Panc1 (cell line): ENCODE data around the gene MYO1B. TPM values are rescaled to one million over a fixed set of nuclear protein-coding genes. Genes with fewer than 3 reads are reported as not detected.

Experiments used
- ATAC-seq: fragments of 200-7000 bp; cut with Tn5 transposase; 2 replicates; pipeline ENCODE4 v1.9.1; 2020; ENCODE audit warnings: mild to moderate bottlenecking, moderate library complexity
- BruUV-seq: library from RNA; stranded (reverse); fragments of 400-500 nt; replicated peaks from 2 replicates; lab custom pipeline; 2021; lab: Mats Ljungman, UMichigan
- CTCF ChIA-PET: fragments of 300-600 bp; sonication (Branson Sonifier 250); formaldehyde crosslinking; loops from one replicate; lab custom pipeline; 2022; ENCODE audit warnings: antibody characterized with exemption; lab: Charles Lee
- POLR2A ChIA-PET: fragments of 300-600 bp; sonication (Branson Sonifier 250); formaldehyde crosslinking; loops from one replicate; lab custom pipeline; 2022; ENCODE audit warnings: antibody characterized with exemption; lab: Charles Lee
- DNase-seq: peaks from one replicate; pipeline ENCODE4 v3.0.0-alpha.2; 2010; ENCODE audit warnings: low read depth, low spot score
- H3K27ac ChIP-seq: 2 replicates; pipeline ENCODE4 v1.5.1; 2011; ENCODE audit warnings: mild to moderate bottlenecking, low read length, inconsistent platforms
- H3K27me3 ChIP-seq: fragments of 200-500 bp; sonication (Bioruptor generic); 2 replicates; pipeline ENCODE4 v1.6.0; 2014; ENCODE audit warnings: low read length, inconsistent platforms; ENCODE audit not compliant: control insufficient read depth, insufficient read depth
- H3K36me3 ChIP-seq: fragments of 200-500 bp; sonication (Bioruptor generic); 2 replicates; pipeline ENCODE4 v1.5.1; 2014; ENCODE audit warnings: inconsistent platforms, mild to moderate bottlenecking, low read length, moderate library complexity; ENCODE audit not compliant: control insufficient read depth, insufficient read depth
- H3K4me1 ChIP-seq: 2 replicates; pipeline ENCODE4 v1.5.1; 2011; ENCODE audit warnings: inconsistent platforms, mild to moderate bottlenecking, low read length, moderate library complexity; ENCODE audit not compliant: control insufficient read depth, insufficient read depth
- H3K4me3 ChIP-seq, 2 experiments: 2 replicates each; pipeline ENCODE4 v1.5.1; 2011 to 2012; ENCODE audit warnings: low read depth in 2 of 2, low read length in 2 of 2, mild to moderate bottlenecking in 2 of 2, inconsistent platforms in 1 of 2, moderate library complexity in 1 of 2
- H3K9me3 ChIP-seq: fragments of 200-500 bp; sonication (Bioruptor generic); 2 replicates; pipeline ENCODE4 v1.5.1; 2014; ENCODE audit warnings: low read depth, mild to moderate bottlenecking, inconsistent platforms, low read length, moderate library complexity; ENCODE audit not compliant: control insufficient read depth, insufficient read depth
- POLR2AphosphoS5 ChIP-seq: IDR thresholded peaks from 2 replicates; pipeline ENCODE4 v1.6.1; 2012; ENCODE audit warnings: mild to moderate bottlenecking, low read depth, low read length, moderate library complexity
- REST ChIP-seq, 2 experiments: IDR thresholded peaks; 2 replicates each; pipeline ENCODE4 v1.6.1; 2011 to 2012; ENCODE audit warnings: low read depth in 2 of 2, control low read depth in 1 of 2, low read length in 1 of 2, mild to moderate bottlenecking in 1 of 2, moderate library complexity in 1 of 2; ENCODE audit not compliant: insufficient read depth in 1 of 2
- SIN3A ChIP-seq: IDR thresholded peaks from 2 replicates; pipeline ENCODE4 v1.6.1; 2012; ENCODE audit warnings: low read depth, mild to moderate bottlenecking, low read length, moderate library complexity, borderline replicate concordance; ENCODE audit not compliant: insufficient read depth
- TCF7L2 ChIP-seq: IDR thresholded peaks from 2 replicates; pipeline ENCODE4 v1.6.1; 2011; ENCODE audit warnings: mild to moderate bottlenecking, low read depth, low read length, inconsistent platforms
- in situ Hi-C: cut with HindIII; loops from 2 replicates; pipeline ENCODE4 v1.10.0; 2016; ENCODE audit warnings: low sequenced_read_pairs, low pct_unique_long_range_greater_than_20kb
- intact Hi-C: fragments of 100-400 bp; cut with micrococcal nuclease; formaldehyde crosslinking; loops from one replicate; pipeline ENCODE4 v1.10.0; 2022; ENCODE audit not compliant: unreplicated experiment
- total RNA-seq: library from RNA; stranded (reverse); gene quantifications from one replicate; pipeline ENCODE4 v1.2.1, GENCODE V29; 2021; ENCODE audit not compliant: unreplicated experiment
- TF ChIP-seq, protein P1 (sequence below): fragments of 450-650 bp; IDR thresholded peaks from 2 replicates; pipeline ENCODE4 v1.5.1; 2017; ENCODE audit warnings: mild to moderate bottlenecking

The MYO1B gene
- total RNA-seq, 1 experiment from 2014 or later: 51.5 TPM

DNA sequence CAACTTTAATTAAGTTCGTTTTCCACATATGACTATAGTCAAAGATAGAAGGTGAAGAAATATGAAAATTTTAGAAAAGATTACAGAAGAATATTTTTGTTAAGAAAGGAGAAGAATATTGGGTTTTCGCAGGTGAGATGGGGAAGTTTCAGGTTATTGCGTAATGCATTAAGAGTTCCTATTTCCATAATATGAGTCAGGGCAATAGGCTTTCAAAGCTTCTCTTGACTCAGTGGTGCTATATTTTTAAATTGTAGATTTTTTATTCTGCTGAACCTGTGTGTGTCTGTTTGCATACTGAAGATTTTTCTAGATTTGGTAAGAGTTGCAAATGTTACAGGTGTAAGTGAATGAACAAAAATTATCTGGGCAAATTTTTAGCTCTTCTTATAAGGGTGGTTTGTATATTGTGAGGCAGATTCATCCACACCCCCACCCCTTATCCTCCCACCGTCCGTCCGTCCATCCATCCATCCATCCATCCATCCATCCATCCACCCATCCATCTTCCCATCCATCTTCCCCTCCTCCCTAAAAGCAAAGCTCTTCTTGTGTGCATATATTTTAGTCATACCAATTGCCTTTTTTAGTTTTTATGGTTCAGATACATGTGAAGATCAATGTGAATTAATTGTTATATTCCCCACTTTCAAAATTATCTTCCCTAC is 69.6 kb downstream of the MYO1B start:
- H3K27ac ChIP-seq: no peak overlapping the region
- in situ Hi-C loops: no loop called here
- DNase-seq (no peak), ATAC-seq (no peak)
- intact Hi-C loops: no loop called here
- ChIA-PET CTCF (no interaction called here), POLR2A (no interaction called here)
- TF ChIP-seq TCF7L2 (no peak), REST (IDR thresholded peaks at IDR 0.05; ENCODE audit: insufficient read depth in 1 of 2, low read depth in 2 of 2, low read length in 1 of 2) (no peak), SIN3A (no peak), POLR2AphosphoS5 (no peak)
- TF ChIP-seq, protein P1, sequence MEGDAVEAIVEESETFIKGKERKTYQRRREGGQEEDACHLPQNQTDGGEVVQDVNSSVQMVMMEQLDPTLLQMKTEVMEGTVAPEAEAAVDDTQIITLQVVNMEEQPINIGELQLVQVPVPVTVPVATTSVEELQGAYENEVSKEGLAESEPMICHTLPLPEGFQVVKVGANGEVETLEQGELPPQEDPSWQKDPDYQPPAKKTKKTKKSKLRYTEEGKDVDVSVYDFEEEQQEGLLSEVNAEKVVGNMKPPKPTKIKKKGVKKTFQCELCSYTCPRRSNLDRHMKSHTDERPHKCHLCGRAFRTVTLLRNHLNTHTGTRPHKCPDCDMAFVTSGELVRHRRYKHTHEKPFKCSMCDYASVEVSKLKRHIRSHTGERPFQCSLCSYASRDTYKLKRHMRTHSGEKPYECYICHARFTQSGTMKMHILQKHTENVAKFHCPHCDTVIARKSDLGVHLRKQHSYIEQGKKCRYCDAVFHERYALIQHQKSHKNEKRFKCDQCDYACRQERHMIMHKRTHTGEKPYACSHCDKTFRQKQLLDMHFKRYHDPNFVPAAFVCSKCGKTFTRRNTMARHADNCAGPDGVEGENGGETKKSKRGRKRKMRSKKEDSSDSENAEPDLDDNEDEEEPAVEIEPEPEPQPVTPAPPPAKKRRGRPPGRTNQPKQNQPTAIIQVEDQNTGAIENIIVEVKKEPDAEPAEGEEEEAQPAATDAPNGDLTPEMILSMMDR: no peak
- H3K9me3 ChIP-seq: no peaks in the 10 kb centered on the region
- H3K4me1 ChIP-seq: peaks cover 5% of the 10 kb centered on the region; the same call in 1 of the 2 replicates
- no peaks in the 10 kb centered on the region for H3K27me3 ChIP-seq
- BruUV-seq: no TSS peak
- H3K4me3 ChIP-seq: no peak overlapping the region
- H3K36me3 ChIP-seq: no peaks in the 10 kb centered on the region

- Histone ChIP-seq H3K27ac (no peak overlapping the region), H3K36me3 (no peaks in the 10 kb centered on the region), H3K4me3 (no peak overlapping the region), H3K27me3 (no peaks in the 10 kb centered on the region), H3K4me1 (peaks cover 5% of the 10 kb centered on the region; the same call in 1 of the 2 replicates), H3K9me3 (no peaks in the 10 kb centered on the region)
- ChIA-PET CTCF (no interaction called here), POLR2A (interaction anchor here (0.6 kb wide), 1 partner anchor 51 kb away, joined by 5 read pairs; no protein-coding TSS in a partner anchor)
- in situ Hi-C loops (no loop called here), intact Hi-C loops (no loop called here)
- ATAC-seq (no peak), DNase-seq (no peak)
- BruUV-seq: no TSS peak
- TF ChIP-seq REST (IDR thresholded peaks at IDR 0.05; ENCODE audit: insufficient read depth in 1 of 2, low read depth in 2 of 2, low read length in 1 of 2) (no peak), POLR2AphosphoS5 (no peak), TCF7L2 (no peak), SIN3A (no peak)
- TF ChIP-seq, protein P1: no peak
Observed at GRCh38 chr2:191315365-191315752, 70.2 kb downstream of the MYO1B start.
